ENCODE measurements around the gene CCDC102B. TPM values are rescaled to one million over a fixed set of nuclear protein-coding genes. Genes with fewer than 3 reads are reported as not detected.

CCDC102B gene
- total and polyA plus RNA-seq, 2 of the 8 experiments (the other 6 are each of a cell fraction or from before 2014, with no cell fraction given), result 0.80 to 1.1 TPM

GRCh38 chr18:69044215-69044614 lies 246.3 kb downstream of the CCDC102B start:
- Histone ChIP-seq H2BK15ac (ENCODE audit: low read length) (no peak overlapping the region), H3K14ac (ENCODE audit: insufficient read length) (no peak overlapping the region), H2BK20ac (ENCODE audit: low read length) (no peak overlapping the region), H2BK120ac (replicated peaks; ENCODE audit: low read depth, low read length) (no peak overlapping the region), H2AFZ (ENCODE audit: low read length) (no peak overlapping the region), H3K79me2 (ENCODE audit: control insufficient read depth in 1 of 2, insufficient read depth in 2 of 2, low read length in 2 of 2) (no peaks in the 10 kb centered on the region), H3K4me3 (ENCODE audit: extremely low read depth in 1 of 4, insufficient read depth in 2 of 4, low read depth in 3 of 4, low read length in 4 of 4) (no peak overlapping the region), H3K9me3 (ENCODE audit: insufficient read depth in 2 of 2, low read depth in 1 of 2, low read length in 1 of 2) (no peaks in the 10 kb centered on the region), H3K4ac (replicated peaks; ENCODE audit: insufficient read length, low read depth, low read length) (no peak overlapping the region), H2BK5ac (ENCODE audit: low read depth, low read length) (no peak overlapping the region), H3K9ac (replicated peaks in 1 of 4; ENCODE audit: extremely low read depth in 1 of 4, low read depth in 3 of 4, low read length in 3 of 4) (no peak overlapping the region), H4K5ac (ENCODE audit: insufficient read length, low read depth, low read length) (no peak overlapping the region), H2AK5ac (ENCODE audit: low read depth, low read length) (no peak overlapping the region), H3K4me1 (replicated peaks in 1 of 4; ENCODE audit: control insufficient read depth in 3 of 4, insufficient read depth in 4 of 4, low read length in 3 of 4) (peaks cover 0 to 3% (median 0%) of the 10 kb centered on the region in 4 experiments; a peak in 1 of 7 replicates), H4K20me1 (replicated peaks in 1 of 2; ENCODE audit: control insufficient read depth in 1 of 2, insufficient read depth in 2 of 2, low read length in 2 of 2) (no peaks in the 10 kb centered on the region), H3K56ac (replicated peaks; ENCODE audit: insufficient read length, low read depth, low read length) (no peak overlapping the region), H3K27me3 (replicated peaks in 1 of 4; ENCODE audit: control insufficient read depth in 3 of 4, extremely low read depth in 1 of 4, insufficient read depth in 3 of 4, low read length in 3 of 4) (no peaks in the 10 kb centered on the region), H4K8ac (ENCODE audit: extremely low read depth, insufficient read depth, low read length) (no peak overlapping the region), H2BK12ac (ENCODE audit: low read depth, low read length) (no peak overlapping the region), H3K23ac (ENCODE audit: insufficient read length) (no peak overlapping the region), H3K23me2 (ENCODE audit: low read depth, low read length) (no peaks in the 10 kb centered on the region), H3K27ac (ENCODE audit: low read depth, low read length) (no peak overlapping the region), H3K36me3 (ENCODE audit: control insufficient read depth in 2 of 4, insufficient read depth in 4 of 4, low read length in 3 of 4) (no peaks in the 10 kb centered on the region), H4K91ac (replicated peaks; ENCODE audit: insufficient read length, low read length) (no peak overlapping the region), H3K18ac (ENCODE audit: extremely low read depth, low read length) (no peak overlapping the region), H3K79me1 (ENCODE audit: low read depth, low read length) (no peaks in the 10 kb centered on the region), H3K4me2 (ENCODE audit: insufficient read depth in 1 of 2, low read depth in 2 of 2, low read length in 2 of 2) (no peak overlapping the region)
- WGBS, 2 experiments (ENCODE audit: extremely low coverage in 1 of 2, insufficient coverage in 1 of 2, insufficient read length in 1 of 2, insufficient replicate concordance in 2 of 2, low coverage in 1 of 2, low lambda C conversion rate in 2 of 2, missing lambda C conversion rate in 1 of 2), result 100% methylated on average over 1 of the region's 1 CpG; no CpG with 5 or more reads in 1 of the 2 experiments
- ChIA-PET POLR2A (ENCODE audit: partially characterized antibody) (no interaction called here), CTCF (ENCODE audit: partially characterized antibody) (no interaction called here)
- DNase-seq (ENCODE audit: low read depth in 1 of 2, low spot score in 2 of 2) (no peak), FAIRE-seq (no peak)
- TF ChIP-seq SIX5 (IDR thresholded peaks at IDR 0.05; ENCODE audit: low read depth, low read length) (no peak), CREB1 (IDR thresholded peaks at IDR 0.05) (no peak), CHD1 (IDR thresholded peaks at IDR 0.05; ENCODE audit: low read depth, low read length) (no peak), JUND (IDR thresholded peaks at IDR 0.05; ENCODE audit: low read length) (no peak), POU5F1 (IDR thresholded peaks at IDR 0.05; ENCODE audit: low read depth, low read length) (no peak), KDM4A (IDR thresholded peaks at IDR 0.05; ENCODE audit: low read depth, low read length, severe bottlenecking) (no peak), CEBPB (IDR thresholded peaks at IDR 0.05; ENCODE audit: low read depth, low read length) (no peak), ASH2L (IDR thresholded peaks at IDR 0.05; ENCODE audit: low read length) (no peak), ZNF274 (IDR thresholded peaks at IDR 0.05; ENCODE audit: borderline replicate concordance, extremely low read depth, low read length) (no peak), RAD21 (IDR thresholded peaks at IDR 0.05 in 1 of 2, conservative IDR thresholded peaks at IDR 0.05 in 1 of 2; ENCODE audit: low read depth in 2 of 2, low read length in 2 of 2) (no peak), BCL11A (IDR thresholded peaks at IDR 0.05; ENCODE audit: low read depth in 2 of 2, low read length in 2 of 2) (no peak), EGR1 (IDR thresholded peaks at IDR 0.05; ENCODE audit: borderline replicate concordance, low read depth, low read length) (no peak), RNF2 (IDR thresholded peaks at IDR 0.05; ENCODE audit: borderline replicate concordance, low read depth, low read length, missing control alignments, poor library complexity, severe bottlenecking) (no peak), RFX5 (IDR thresholded peaks at IDR 0.05; ENCODE audit: borderline replicate concordance, low read depth, low read length) (no peak), TAF7 (optimal IDR thresholded peaks at IDR 0.05; ENCODE audit: borderline replicate concordance, low read depth, low read length) (no peak)
